SK-N-MC (cell line): ENCODE measurements around the gene PTPRG.

ENCODE experiments used
- EZH2 ChIP-seq: fragments of 200-600 bp; sonication (generic); IDR thresholded peaks from one replicate; pipeline ENCODE4 v1.6.1; 2017; ENCODE audit warnings: antibody characterized with exemption
- FOXP2 ChIP-seq: optimal IDR thresholded peaks from 2 replicates; pipeline ENCODE3; 2011; ENCODE audit warnings: mild to moderate bottlenecking, moderate library complexity; ENCODE audit not compliant: insufficient read depth; ENCODE audit errors: extremely low read length, control extremely low read depth

GRCh38 chr3:61901496-61901895 is 340.1 kb downstream of the PTPRG start:
- no peak for TF ChIP-seq EZH2
- no peak for TF ChIP-seq FOXP2
